A673 (cell line): ENCODE measurements around the gene ANKS6. TPM values are rescaled to one million over a fixed set of nuclear protein-coding genes. Genes with fewer than 3 reads are reported as not detected.

Experiments
- BruUV-seq: library from RNA; stranded (reverse); fragments of 400-500 nt; replicated peaks from 2 replicates; lab custom pipeline; 2021; lab: Mats Ljungman, UMichigan
- CTCF ChIA-PET: fragments of 300-600 bp; sonication (Branson Sonifier 250); formaldehyde crosslinking; loops from one replicate; lab custom pipeline; 2022; ENCODE audit warnings: antibody characterized with exemption; lab: Charles Lee
- POLR2A ChIA-PET: fragments of 300-600 bp; sonication (Branson Sonifier 250); formaldehyde crosslinking; loops from one replicate; lab custom pipeline; 2022; ENCODE audit warnings: antibody characterized with exemption; ENCODE audit not compliant: low non-redundant PET; lab: Charles Lee
- DNase-seq: peaks from one replicate; pipeline ENCODE4 v3.0.0-alpha.2; 2015; ENCODE audit warnings: low spot score
- H3K27ac ChIP-seq: fragments of 200-600 bp; sonication (generic); 2 replicates; pipeline ENCODE4 v1.5.1; 2016; ENCODE audit warnings: mixed run types, low read depth, mild to moderate bottlenecking, mixed read lengths, antibody characterized with exemption, low read length; ENCODE audit not compliant: poor library complexity, severe bottlenecking
- H3K27me3 ChIP-seq: fragments of 200-600 bp; sonication (generic); replicated peaks from 2 replicates; pipeline ENCODE4 v1.6.1; 2017; ENCODE audit warnings: mixed run types, low read depth, mild to moderate bottlenecking, mixed read lengths, antibody characterized with exemption, low read length; ENCODE audit not compliant: insufficient read depth, poor library complexity
- H3K36me3 ChIP-seq: fragments of 200-600 bp; sonication (generic); 2 replicates; pipeline ENCODE4 v1.6.1; 2016; ENCODE audit warnings: mixed run types, mild to moderate bottlenecking, mixed read lengths, antibody characterized with exemption, low read length; ENCODE audit not compliant: insufficient read depth, poor library complexity, severe bottlenecking
- H3K4me1 ChIP-seq: fragments of 200-600 bp; sonication (generic); 2 replicates; pipeline ENCODE4 v1.6.1; 2017; ENCODE audit warnings: mixed run types, mild to moderate bottlenecking, mixed read lengths, antibody characterized with exemption, low read length; ENCODE audit not compliant: insufficient read depth, poor library complexity, severe bottlenecking
- H3K4me3 ChIP-seq: fragments of 200-600 bp; sonication (generic); 2 replicates; pipeline ENCODE4 v1.5.1; 2016; ENCODE audit warnings: low read depth, mixed run types, mild to moderate bottlenecking, mixed read lengths, low read length; ENCODE audit not compliant: poor library complexity, severe bottlenecking
- H3K9me3 ChIP-seq: fragments of 200-600 bp; sonication (generic); 2 replicates; pipeline ENCODE4 v1.6.1; 2016; ENCODE audit warnings: mixed run types, low read depth, mild to moderate bottlenecking, mixed read lengths, antibody characterized with exemption, low read length; ENCODE audit not compliant: poor library complexity, severe bottlenecking
- EZH2 ChIP-seq: fragments of 200-600 bp; sonication (generic); IDR thresholded peaks from 2 replicates; pipeline ENCODE4 v1.6.1; 2017; ENCODE audit warnings: borderline replicate concordance, low read depth, mild to moderate bottlenecking, mixed read lengths, antibody characterized with exemption, low read length; ENCODE audit not compliant: poor library complexity, severe bottlenecking
- intact Hi-C: fragments of 100-400 bp; cut with micrococcal nuclease; formaldehyde crosslinking; loops from one replicate; pipeline ENCODE4 v1.10.0; 2022; ENCODE audit not compliant: unreplicated experiment
- total RNA-seq: library from RNA; stranded (reverse); gene quantifications from 2 replicates; pipeline ENCODE4 v1.2.3, GENCODE V29; 2021
- TF ChIP-seq, protein P1 (sequence below): fragments of 300-800, 200-600 bp; sonication (generic); conservative IDR thresholded peaks from 2 replicates; pipeline ENCODE4 v1.5.1; 2017; ENCODE audit warnings: low read depth, mild to moderate bottlenecking, antibody characterized with exemption, low read length, moderate library complexity, mixed read lengths

ANKS6 gene
- total RNA-seq, 1 experiment from 2014 or later = 14.4 TPM

GRCh38 chr9:98765256-98765655 is 31.1 kb downstream of the ANKS6 start:
- H3K9me3 ChIP-seq = no peaks in the 10 kb centered on the region
- DNase-seq = no peak
- intact Hi-C loops = no loop called here
- ChIA-PET POLR2A (no interaction called here), CTCF (no interaction called here)
- H3K4me1 ChIP-seq = no peaks in the 10 kb centered on the region
- H3K27ac ChIP-seq = no peak overlapping the region
- BruUV-seq = no TSS peak
- TF ChIP-seq EZH2 = no peak
- TF ChIP-seq, protein P1, sequence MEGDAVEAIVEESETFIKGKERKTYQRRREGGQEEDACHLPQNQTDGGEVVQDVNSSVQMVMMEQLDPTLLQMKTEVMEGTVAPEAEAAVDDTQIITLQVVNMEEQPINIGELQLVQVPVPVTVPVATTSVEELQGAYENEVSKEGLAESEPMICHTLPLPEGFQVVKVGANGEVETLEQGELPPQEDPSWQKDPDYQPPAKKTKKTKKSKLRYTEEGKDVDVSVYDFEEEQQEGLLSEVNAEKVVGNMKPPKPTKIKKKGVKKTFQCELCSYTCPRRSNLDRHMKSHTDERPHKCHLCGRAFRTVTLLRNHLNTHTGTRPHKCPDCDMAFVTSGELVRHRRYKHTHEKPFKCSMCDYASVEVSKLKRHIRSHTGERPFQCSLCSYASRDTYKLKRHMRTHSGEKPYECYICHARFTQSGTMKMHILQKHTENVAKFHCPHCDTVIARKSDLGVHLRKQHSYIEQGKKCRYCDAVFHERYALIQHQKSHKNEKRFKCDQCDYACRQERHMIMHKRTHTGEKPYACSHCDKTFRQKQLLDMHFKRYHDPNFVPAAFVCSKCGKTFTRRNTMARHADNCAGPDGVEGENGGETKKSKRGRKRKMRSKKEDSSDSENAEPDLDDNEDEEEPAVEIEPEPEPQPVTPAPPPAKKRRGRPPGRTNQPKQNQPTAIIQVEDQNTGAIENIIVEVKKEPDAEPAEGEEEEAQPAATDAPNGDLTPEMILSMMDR = no peak
- H3K36me3 ChIP-seq = no peaks in the 10 kb centered on the region
- H3K27me3 ChIP-seq = no peaks in the 10 kb centered on the region
- no peak overlapping the region for H3K4me3 ChIP-seq

GRCh38 chr9:98763986-98764745 is 32.2 kb downstream of the ANKS6 start:
- CTCF ChIA-PET = no interaction called here
- no peak for DNase-seq
- BruUV-seq = no TSS peak
- H3K4me3 ChIP-seq = no peak overlapping the region
- no peaks in the 10 kb centered on the region for H3K9me3 ChIP-seq
- no peak for TF ChIP-seq EZH2
- TF ChIP-seq, protein P1 = no peak
- H3K36me3 ChIP-seq = no peaks in the 10 kb centered on the region
- POLR2A ChIA-PET = no interaction called here
- no peaks in the 10 kb centered on the region for H3K4me1 ChIP-seq
- H3K27ac ChIP-seq = no peak overlapping the region
- intact Hi-C loops = no loop called here
- H3K27me3 ChIP-seq = no peaks in the 10 kb centered on the region

GRCh38 chr9:98760231-98760630 is 36.1 kb downstream of the ANKS6 start:
- Histone ChIP-seq H3K9me3 (peaks cover 4% of the 10 kb centered on the region), H3K4me1 (no peaks in the 10 kb centered on the region), H3K27ac (no peak overlapping the region), H3K27me3 (no peaks in the 10 kb centered on the region), H3K36me3 (no peaks in the 10 kb centered on the region), H3K4me3 (no peak overlapping the region)
- intact Hi-C loops = no loop called here
- no peak for DNase-seq
- ChIA-PET POLR2A (no interaction called here), CTCF (no interaction called here)
- TF ChIP-seq, protein P1 = no peak
- TF ChIP-seq EZH2 = no peak
- no TSS peak for BruUV-seq
